HepG2 (cell line): Measurements from ENCODE around the gene BBC3. TPM values are rescaled to one million over a fixed set of nuclear protein-coding genes. Genes with fewer than 3 reads are reported as not detected.

Experiments
- ATAC-seq: fragments of 200-7000 bp; cut with Tn5 transposase; 3 replicates; pipeline ENCODE4 v1.9.1; 2020; ENCODE audit warnings: mild to moderate bottlenecking, moderate library complexity
- BruUV-seq: library from RNA; stranded (reverse); fragments of 400-500 nt; replicated peaks from 2 replicates; lab custom pipeline; 2021; lab: Mats Ljungman, UMichigan
- CTCF ChIA-PET: fragments of 300-600 bp; formaldehyde crosslinking; extraction: SDS; loops from one replicate; lab custom pipeline; 2021; ENCODE audit warnings: low total read pairs, inconsistent platforms, low intra/inter-chr PET ratio; lab: Yijun Ruan, JAX
- POLR2A ChIA-PET: fragments of 350-600 bp; sonication (Branson Sonifier 250); formaldehyde crosslinking; loops from one replicate; lab custom pipeline; 2020; ENCODE audit warnings: antibody characterized with exemption, inconsistent platforms; lab: Yijun Ruan, JAX
- DNase-seq: peaks from one replicate; pipeline ENCODE4 v3.0.0-alpha.2; 2015; ENCODE audit warnings: low spot score
- FAIRE-seq: peaks from 3 replicates; lab custom pipeline; 2011; peaks lifted over from hg19 to GRCh38; lab: Jason Lieb, UNC
- H2AFZ ChIP-seq: one replicate; pipeline ENCODE4 v1.6.1; 2011; ENCODE audit warnings: low read length, inconsistent platforms
- H3K27ac ChIP-seq: fragments of 300-600 bp; 3 replicates; pipeline ENCODE4 v1.8.0; 2011; ENCODE audit warnings: mixed run types, mild to moderate bottlenecking, mixed read lengths, low read length, inconsistent platforms; ENCODE audit not compliant: insufficient read depth; ENCODE audit errors: extremely low read length
- H3K27me3 ChIP-seq, 2 experiments: fragments of 200-600 bp in 1 of 2; 2 replicates in 1 of 2; 3 replicates in 1 of 2; pipeline versions ENCODE4 v1.6.0 to v1.8.0; 2011; ENCODE audit warnings: low read length in 2 of 2, mild to moderate bottlenecking in 2 of 2, moderate library complexity in 2 of 2, inconsistent platforms in 1 of 2; ENCODE audit not compliant: insufficient read depth in 2 of 2, control insufficient read depth in 1 of 2
- H3K36me3 ChIP-seq, 2 experiments: fragments of 200-600 bp in 1 of 2; replicated peaks in 1 of 2; 2 replicates in 1 of 2; 3 replicates in 1 of 2; pipeline versions ENCODE4 v1.5.1 to v1.8.0; 2011; ENCODE audit warnings: low read length in 2 of 2, inconsistent platforms in 1 of 2; ENCODE audit not compliant: insufficient read depth in 2 of 2, control insufficient read depth in 1 of 2
- H3K4me1 ChIP-seq: 2 replicates; pipeline ENCODE4 v1.5.1; 2012; ENCODE audit warnings: low read length, inconsistent platforms; ENCODE audit not compliant: insufficient read depth
- H3K4me2 ChIP-seq: 2 replicates; pipeline ENCODE4 v1.6.0; 2011; ENCODE audit warnings: low read depth, low read length, inconsistent platforms
- H3K4me3 ChIP-seq, 3 experiments: fragments of 200-600 bp in 1 of 3; sonication (generic), shearing (Covaris generic) in 1 of 3; replicated peaks in 1 of 3; 2 replicates each; pipeline ENCODE4 v1.5.1; 2011 to 2016; ENCODE audit warnings: low read length in 3 of 3, inconsistent platforms in 2 of 3, low read depth in 2 of 3, mild to moderate bottlenecking in 2 of 3, control low read depth in 1 of 3, mixed read lengths in 1 of 3; ENCODE audit not compliant: insufficient read depth in 1 of 3
- H3K79me2 ChIP-seq: one replicate; pipeline ENCODE4 v1.6.1; 2011; ENCODE audit warnings: low read length, inconsistent platforms; ENCODE audit not compliant: insufficient read depth
- H3K9ac ChIP-seq: 2 replicates; pipeline ENCODE4 v1.6.0; 2011; ENCODE audit warnings: mild to moderate bottlenecking, low read depth, low read length, inconsistent platforms; ENCODE audit not compliant: insufficient read depth
- H3K9me3 ChIP-seq: 2 replicates; pipeline ENCODE4 v1.5.1; 2012; ENCODE audit warnings: mild to moderate bottlenecking, low read length
- H4K20me1 ChIP-seq: 2 replicates; pipeline ENCODE4 v1.6.0; 2011; ENCODE audit warnings: inconsistent platforms, mild to moderate bottlenecking, low read length, moderate library complexity; ENCODE audit not compliant: insufficient read depth
- ATF7 ChIP-seq, 2 experiments: fragments of 450-650 bp in 1 of 2; sonication (generic) in 1 of 2; formaldehyde crosslinking in 1 of 2; IDR thresholded peaks; 2 replicates each; pipeline versions ENCODE4 v1.4.0 to v1.6.1; 2016 to 2020; ENCODE audit warnings: antibody characterized with exemption in 1 of 2, mild to moderate bottlenecking in 1 of 2, missing genetic modification reagents in 1 of 2
- CREB1 ChIP-seq, 2 experiments: fragments of 450-650 bp in 1 of 2; IDR thresholded peaks; 2 replicates each; pipeline ENCODE4 v1.6.1; 2016 to 2017; ENCODE audit warnings: control low read depth in 1 of 2, mild to moderate bottlenecking in 1 of 2, missing compliant biosample characterization in 1 of 2, missing genetic modification characterization in 1 of 2
- FOSL2 ChIP-seq: sonication (generic); formaldehyde crosslinking; IDR thresholded peaks from 2 replicates; pipeline ENCODE4 v1.4.0; 2020; ENCODE audit warnings: missing genetic modification reagents
- NRL ChIP-seq: sonication (generic); formaldehyde crosslinking; IDR thresholded peaks from 2 replicates; pipeline ENCODE4 v1.5.0; 2020; ENCODE audit warnings: missing genetic modification reagents, mild to moderate bottlenecking, moderate library complexity, borderline replicate concordance
- SMARCC2 ChIP-seq: fragments of 450-650 bp; IDR thresholded peaks from 2 replicates; pipeline ENCODE4 v1.6.1; 2017; ENCODE audit warnings: antibody characterized with exemption, mild to moderate bottlenecking
- ZMAT3 ChIP-seq: sonication (generic); formaldehyde crosslinking; conservative IDR thresholded peaks from 2 replicates; pipeline ENCODE4 v1.7.0; 2021; ENCODE audit warnings: missing genetic modification reagents
- ZNF20 ChIP-seq: sonication (generic); formaldehyde crosslinking; IDR thresholded peaks from 2 replicates; pipeline ENCODE4 v1.4.0; 2020; ENCODE audit warnings: mild to moderate bottlenecking, moderate library complexity, missing genetic modification reagents
- WGBS: methylation state at CpG from one replicate; pipeline ENCODE4 v1.1.6; 2017; ENCODE audit warnings: low lambda C conversion rate; 5-methylcytosine and 5-hydroxymethylcytosine counted together
- in situ Hi-C: cut with HindIII; loops from 2 replicates; pipeline ENCODE4 v1.10.0; 2017; ENCODE audit warnings: low pct_unique_long_range_greater_than_20kb; ENCODE audit not compliant: extremely low pct_ligation_motif_present
- intact Hi-C: fragments of 100-400 bp; cut with micrococcal nuclease; formaldehyde crosslinking; loops from one replicate; pipeline ENCODE4 v1.10.0; 2022; ENCODE audit not compliant: unreplicated experiment
- polyA plus RNA-seq, 8 experiments: library from polyadenylated mRNA; depleted of rRNA in 3 of 8; stranded (reverse) in 7 of 8; unstranded in 1 of 8; fragments of >200 nt; fragmentation: Illumina TruSeq in 4 of 8; extraction: Trizol in 4 of 8; gene quantifications; 2 replicates each; pipeline versions ENCODE4 v1.2.1 to v1.2.3, GENCODE V29; 2011 to 2016; ENCODE audit warnings: low read depth in 4 of 8, missing spikeins in 1 of 8, mixed read lengths in 1 of 8; ENCODE audit not compliant: insufficient read depth in 1 of 8
- total RNA-seq, 5 experiments: library from RNA; depleted of rRNA; stranded (reverse); fragments of >200 nt; fragmentation: Illumina TruSeq; extraction: Trizol; gene quantifications; 2 replicates each; pipeline ENCODE4 v1.2.3, GENCODE V29; 2016; ENCODE audit warnings: low read depth in 1 of 5
- TF ChIP-seq, protein P1 (sequence below): sonication (generic); formaldehyde crosslinking; IDR thresholded peaks from 2 replicates; pipeline ENCODE4 v1.9.0; 2021; ENCODE audit warnings: missing genetic modification reagents, borderline replicate concordance

The BBC3 gene
- total and polyA plus RNA-seq, 2 of the 13 experiments (the other 11 are each of a cell fraction or from before 2014, with no cell fraction given): 6.1 to 8.8 TPM

DNA sequence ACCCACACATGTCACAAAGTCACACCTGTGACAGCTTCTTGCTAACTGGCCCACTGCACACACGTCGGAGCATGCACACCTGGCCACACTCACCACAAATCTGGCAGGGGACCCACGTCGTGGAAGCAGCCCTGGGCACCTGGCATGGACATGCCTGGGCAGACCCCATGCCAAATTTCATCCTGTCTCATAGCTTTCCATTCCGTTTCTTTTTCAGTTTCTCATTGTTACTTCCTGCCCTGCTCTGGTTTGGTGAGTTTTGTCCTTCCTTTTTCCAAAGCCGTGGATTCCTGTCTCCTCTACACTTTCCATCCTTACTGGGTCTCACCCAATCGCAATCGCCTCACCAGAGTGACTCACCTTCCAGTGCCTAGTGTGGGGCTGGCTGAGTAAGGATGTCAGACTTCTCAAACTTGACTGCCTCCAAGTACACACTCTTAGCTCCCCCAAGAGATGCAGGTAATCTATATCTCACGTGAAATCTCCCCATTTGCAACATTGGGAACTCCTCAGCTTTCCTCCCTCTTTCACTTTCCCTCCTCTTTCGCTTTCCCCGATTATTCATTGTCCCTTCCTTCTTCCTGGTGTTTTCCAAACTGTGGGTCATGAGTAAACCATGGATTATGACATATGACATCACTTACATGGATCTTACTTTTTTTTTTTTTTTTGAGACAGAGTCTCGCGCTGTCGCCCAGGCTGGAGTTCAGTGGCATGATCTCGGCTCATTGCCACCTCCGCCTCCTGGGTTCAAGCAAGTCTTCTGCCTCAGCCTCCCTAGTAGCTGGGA is 1.6 kb upstream of the BBC3 start:
- no TSS peak for BruUV-seq
- Histone ChIP-seq H3K27me3 (peaks cover 0 to 4% of the 10 kb centered on the region in 2 experiments; a peak in 1 of 5 replicates), H3K4me2 (no peak overlapping the region), H3K36me3 (no peaks in the 10 kb centered on the region), H2AFZ (no peak overlapping the region), H4K20me1 (peaks cover 20% of the 10 kb centered on the region), H3K27ac (peak overlapping the region; percentile 40), H3K4me3 (no peak overlapping the region), H3K4me1 (peaks cover 29% of the 10 kb centered on the region), H3K9me3 (no peaks in the 10 kb centered on the region), H3K9ac (peak overlapping the region; percentile 30; the same call in 1 of the 2 replicates), H3K79me2 (peaks cover 21% of the 10 kb centered on the region)
- FAIRE-seq: no peak
- intact Hi-C loops: no loop called here
- POLR2A ChIA-PET: interaction anchor here (0.9 to 2.2 kb wide), 4 partner anchors 8 to 42 kb away, joined by 3 to 10 read pairs (median 4); partner anchors contain the start of gene CCDC9
- ATAC-seq: no peak
- CTCF ChIA-PET: no interaction called here
- TF ChIP-seq ZMAT3 (CRISPR knock-in tag): no peak
- peak; percentile 57 for TF ChIP-seq FOSL2
- TF ChIP-seq, protein P1, sequence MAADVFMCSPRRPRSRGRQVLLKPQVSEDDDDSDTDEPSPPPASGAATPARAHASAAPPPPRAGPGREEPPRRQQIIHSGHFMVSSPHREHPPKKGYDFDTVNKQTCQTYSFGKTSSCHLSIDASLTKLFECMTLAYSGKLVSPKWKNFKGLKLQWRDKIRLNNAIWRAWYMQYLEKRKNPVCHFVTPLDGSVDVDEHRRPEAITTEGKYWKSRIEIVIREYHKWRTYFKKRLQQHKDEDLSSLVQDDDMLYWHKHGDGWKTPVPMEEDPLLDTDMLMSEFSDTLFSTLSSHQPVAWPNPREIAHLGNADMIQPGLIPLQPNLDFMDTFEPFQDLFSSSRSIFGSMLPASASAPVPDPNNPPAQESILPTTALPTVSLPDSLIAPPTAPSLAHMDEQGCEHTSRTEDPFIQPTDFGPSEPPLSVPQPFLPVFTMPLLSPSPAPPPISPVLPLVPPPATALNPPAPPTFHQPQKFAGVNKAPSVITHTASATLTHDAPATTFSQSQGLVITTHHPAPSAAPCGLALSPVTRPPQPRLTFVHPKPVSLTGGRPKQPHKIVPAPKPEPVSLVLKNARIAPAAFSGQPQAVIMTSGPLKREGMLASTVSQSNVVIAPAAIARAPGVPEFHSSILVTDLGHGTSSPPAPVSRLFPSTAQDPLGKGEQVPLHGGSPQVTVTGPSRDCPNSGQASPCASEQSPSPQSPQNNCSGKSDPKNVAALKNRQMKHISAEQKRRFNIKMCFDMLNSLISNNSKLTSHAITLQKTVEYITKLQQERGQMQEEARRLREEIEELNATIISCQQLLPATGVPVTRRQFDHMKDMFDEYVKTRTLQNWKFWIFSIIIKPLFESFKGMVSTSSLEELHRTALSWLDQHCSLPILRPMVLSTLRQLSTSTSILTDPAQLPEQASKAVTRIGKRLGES: no peak
- peak; percentile 63 for TF ChIP-seq ATF7 (IDR thresholded peaks at IDR 0.05)
- TF ChIP-seq ATF7 (CRISPR knock-in tag; IDR thresholded peaks at IDR 0.05): no peak
- TF ChIP-seq CREB1 (IDR thresholded peaks at IDR 0.05): 0 out of 2 replicates have a peak, but pooled peaks have one; percentile 11
- no peak for TF ChIP-seq CREB1 (CRISPR knock-in tag; IDR thresholded peaks at IDR 0.05)
- 0 out of 2 replicates have a peak, but pooled peaks have one; percentile 34 for TF ChIP-seq NRL (CRISPR knock-in tag)
- no peak for TF ChIP-seq ZNF20 (CRISPR knock-in tag)
- no peak for TF ChIP-seq SMARCC2
- 94% methylated on average over 14 of the region's 16 CpGs for WGBS
- in situ Hi-C loops: no loop called here
- DNase-seq: no peak
